Loucy (cell line): ENCODE results near the gene PRR23E.

ENCODE experiments used
- CTCF ChIP-seq: fragments of 200-600 bp; sonication (generic); conservative IDR thresholded peaks from 2 replicates; pipeline ENCODE4 v1.5.1; 2014; ENCODE audit warnings: mild to moderate bottlenecking, antibody characterized with exemption, low read length
- EZH2phosphoT487 ChIP-seq: fragments of 200-600 bp; IDR thresholded peaks from 2 replicates; pipeline ENCODE4 v1.6.1; 2018; ENCODE audit warnings: antibody characterized with exemption, mild to moderate bottlenecking, moderate library complexity, borderline replicate concordance

DNA sequence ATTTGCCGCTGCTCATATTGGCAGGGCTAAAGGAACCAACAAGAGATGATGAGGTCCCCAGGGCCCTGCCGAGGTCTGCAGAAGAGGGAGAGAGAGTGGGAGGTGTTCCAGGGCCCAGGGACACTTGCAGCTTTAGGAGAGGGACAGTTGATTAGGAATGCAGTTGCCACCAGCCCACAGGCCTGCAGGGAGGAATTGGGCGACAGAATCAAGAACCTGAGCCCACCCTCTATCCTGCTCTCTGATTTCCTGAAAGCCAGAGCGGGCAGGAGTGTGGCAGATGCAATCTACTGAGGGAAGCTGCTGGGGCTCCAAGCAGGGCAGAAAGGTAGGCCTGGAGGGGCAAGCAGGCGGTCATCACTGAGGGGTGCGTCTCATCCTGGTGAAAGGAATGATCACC, 12.1 kb upstream of the PRR23E start:
- no peak for TF ChIP-seq CTCF
- no peak for TF ChIP-seq EZH2phosphoT487
